ENCODE data around the gene FHIP1A.
"Not testable (repeated sequence)": the region's sequence is repeated elsewhere in the genome, so short reads cannot be mapped to it uniquely, and the experiment has no call there.

FHIP1A gene

DNA sequence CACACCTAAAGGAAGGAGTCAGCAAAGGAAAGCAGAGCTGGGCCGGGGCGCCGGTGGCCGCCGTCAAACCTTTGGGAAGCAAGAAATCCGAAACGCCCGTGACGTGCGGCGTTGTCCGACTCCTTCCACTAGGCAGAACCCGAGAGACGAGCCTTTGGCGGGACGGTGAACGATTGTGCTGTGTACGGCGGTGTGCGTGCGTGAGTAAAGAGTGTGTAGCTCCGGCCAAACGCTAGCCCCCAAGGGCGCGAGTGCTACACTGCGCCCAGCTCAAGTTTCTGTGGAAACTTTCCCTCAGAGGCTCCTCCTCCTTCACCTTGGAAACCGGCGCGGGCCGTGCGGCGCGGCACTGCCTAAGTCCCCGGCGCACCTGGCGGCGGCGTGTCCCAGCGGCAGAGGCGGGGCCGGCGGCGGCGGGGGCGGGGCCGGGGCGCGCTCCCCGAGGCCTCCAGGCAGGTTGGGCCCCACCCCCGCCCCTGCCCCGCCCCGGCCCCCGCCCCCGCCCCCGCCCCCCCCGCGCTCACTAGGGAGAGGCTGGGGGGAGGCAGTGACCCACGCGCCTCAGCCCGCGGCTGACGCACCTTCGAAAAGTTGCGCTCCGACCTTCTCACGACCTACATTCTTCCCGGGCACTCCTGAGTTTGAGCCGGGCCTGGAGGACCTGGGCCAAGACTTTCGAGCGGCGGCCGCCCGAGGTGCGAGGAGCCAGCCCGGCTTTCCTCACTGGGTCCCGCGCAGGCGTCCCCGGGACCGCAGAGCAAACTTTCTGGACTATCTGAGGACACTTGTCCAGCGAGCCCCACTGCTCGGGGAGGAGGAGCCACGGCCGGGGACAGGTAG, at the start of gene FHIP1A:
FHIP1A (plus strand) TSS at position 547 of the 840 bp plus-strand sequence. CDS start 157,084 bp downstream, outside the sequence.
- DNase-seq (ENCODE audit: low read depth in 3 of 3): peak; percentile 77 to 84 (median 79)

DNA sequence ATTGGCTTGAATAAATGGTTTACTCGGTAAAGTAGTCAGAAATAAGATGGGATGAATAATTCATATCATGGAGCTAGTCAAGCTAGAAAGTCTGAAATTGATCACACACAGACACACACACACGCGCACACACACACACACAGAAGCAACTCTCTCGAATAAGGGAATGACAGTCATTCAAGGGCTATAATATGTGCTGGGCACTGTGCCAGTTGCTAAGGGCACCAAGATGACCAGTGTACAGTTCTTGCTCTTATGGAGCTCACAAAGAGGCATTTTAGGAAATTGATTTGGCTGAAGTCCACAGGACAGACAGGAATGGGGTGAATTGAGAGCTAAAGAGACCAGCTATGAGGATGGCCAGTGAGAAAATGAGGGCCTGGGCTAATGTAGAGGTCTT, 49.4 kb upstream of the FHIP1A start:
- DNase-seq (ENCODE audit: low read depth in 3 of 3): no peak

DNA sequence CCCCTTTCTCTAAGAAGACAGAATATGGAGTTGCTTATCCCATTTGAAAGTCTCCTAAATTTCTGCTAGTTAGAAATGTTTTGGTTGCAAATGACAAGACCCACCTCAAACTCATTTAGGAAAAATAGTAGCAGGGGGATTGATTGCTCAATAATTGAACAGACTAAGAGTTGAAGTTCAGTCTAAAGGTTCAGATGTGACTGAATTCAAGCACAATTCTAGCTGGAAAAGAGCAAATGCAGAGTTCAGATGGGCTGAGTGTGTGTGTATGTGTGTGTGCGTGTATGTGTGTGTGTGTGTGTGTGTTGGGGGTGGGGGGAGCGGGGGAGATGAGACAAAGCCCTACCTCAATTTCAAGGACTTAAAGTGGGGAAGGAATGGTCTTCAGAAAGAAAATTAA, 47.9 kb upstream of the FHIP1A start:
- no peak for DNase-seq (ENCODE audit: low read depth in 3 of 3)

DNA sequence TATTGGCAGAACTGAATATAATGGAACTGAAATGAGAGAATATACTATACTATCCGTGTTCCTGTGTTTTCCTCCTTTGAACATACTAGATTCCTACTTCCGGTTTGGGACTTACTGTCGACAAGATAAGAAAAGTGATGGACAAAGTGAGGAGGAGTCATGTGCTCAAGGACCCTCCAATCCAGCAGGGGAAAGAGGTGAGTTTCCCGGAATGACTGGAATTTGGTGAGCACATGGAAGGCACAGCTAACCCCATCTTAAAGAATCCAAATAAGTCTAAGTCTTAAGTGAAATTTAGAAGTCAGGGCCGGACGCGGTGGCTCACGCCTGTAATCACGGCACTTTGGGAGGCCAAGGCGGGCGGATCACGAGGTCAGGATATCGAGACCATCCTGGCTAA, 47.0 kb upstream of the FHIP1A start:
- DNase-seq (ENCODE audit: low read depth in 3 of 3): no peak

DNA sequence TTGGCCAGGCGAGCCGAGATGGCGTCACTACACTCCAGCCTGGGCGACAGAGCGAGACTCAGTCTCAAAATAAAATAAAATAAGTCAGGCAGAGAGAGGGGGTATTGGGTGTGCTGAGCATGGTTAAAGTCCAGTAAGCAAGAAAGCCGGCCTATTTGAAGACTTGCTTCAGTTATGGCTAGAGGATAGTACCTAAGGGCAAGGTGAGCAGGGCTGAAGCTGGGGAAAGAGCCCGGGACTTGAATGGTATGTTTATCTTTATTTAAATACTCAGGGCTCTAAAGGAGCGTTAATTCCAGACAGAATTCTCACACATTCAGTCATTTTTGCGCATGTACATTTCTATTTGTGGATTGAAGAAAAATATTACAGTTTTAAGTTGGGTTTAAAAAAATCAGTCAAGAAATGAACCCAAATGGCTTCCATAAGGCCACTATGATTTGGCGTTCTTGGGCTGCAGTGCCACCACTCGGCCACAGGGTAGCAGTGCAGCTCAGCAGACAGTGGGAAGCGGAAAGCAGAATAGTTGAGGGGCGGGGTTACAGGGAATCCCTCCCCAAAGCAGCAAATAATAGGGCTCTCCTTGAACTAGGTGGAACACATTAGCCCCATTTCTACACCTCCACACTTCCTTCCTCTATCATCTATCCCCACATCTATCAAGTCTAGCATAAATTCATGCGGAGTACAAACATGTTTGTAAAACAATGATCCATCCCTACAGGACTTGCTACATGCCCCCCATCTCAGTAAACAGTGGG, 46.4 kb upstream of the FHIP1A start:
- peak; percentile 48 to 64 (median 48) for DNase-seq (ENCODE audit: low read depth in 3 of 3)

DNA sequence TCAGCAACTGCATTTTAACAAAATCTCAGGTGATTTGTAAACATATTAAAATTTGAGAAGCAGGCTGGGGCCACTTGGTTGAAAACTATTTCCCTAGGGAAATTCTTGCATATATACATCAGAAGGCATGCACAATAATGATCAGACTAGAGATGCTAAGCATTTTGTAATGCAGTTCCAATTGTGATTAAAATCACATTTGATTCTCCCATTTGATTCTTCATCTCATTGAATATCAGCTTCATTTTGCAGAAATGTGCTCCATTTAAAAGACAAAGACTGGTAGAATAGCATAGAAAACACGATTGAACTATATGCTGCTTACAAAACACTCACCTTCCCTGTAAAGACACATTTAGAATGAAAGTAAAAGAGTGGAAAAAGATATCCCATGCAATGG, 32.4 kb upstream of the FHIP1A start:
- no peak for DNase-seq (ENCODE audit: low read depth in 3 of 3)

DNA sequence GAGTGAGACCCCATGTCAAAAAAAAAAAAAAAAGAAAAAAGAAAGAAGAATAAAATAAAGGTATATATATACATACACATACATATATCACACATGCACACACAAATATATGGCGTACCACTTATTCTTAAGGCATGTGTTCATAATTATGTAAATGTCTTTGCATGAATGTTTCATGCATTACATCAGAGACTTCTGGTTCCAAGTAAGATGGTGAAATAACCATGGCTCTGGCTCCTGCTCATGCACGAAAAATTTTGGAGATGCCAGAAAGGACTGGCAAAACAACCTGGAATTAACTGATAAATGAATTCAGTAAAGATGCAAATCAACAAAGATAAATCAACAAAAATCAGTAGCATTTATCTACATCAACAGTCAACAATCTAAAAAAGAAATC, 19.7 kb upstream of the FHIP1A start:
- DNase-seq (ENCODE audit: low read depth in 3 of 3): no peak

DNA sequence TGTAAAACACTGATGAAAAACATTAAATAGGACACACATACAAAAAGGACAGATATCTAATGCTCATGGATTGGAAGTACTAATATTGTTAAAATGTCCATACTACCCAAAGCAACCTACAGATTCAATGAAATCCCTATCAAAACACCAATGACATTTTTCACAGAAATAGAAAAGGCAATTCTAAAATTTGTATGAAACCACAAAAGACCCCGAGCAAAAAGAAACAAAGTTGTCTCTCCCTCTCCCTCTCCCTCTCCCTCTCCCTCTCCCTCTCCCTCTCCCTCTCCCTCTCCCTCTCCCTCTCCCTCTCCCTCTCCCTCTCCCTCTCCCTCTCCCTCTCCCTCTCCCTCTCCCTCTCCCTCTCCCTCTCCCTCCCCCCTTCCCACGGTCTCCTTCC, 19.2 kb upstream of the FHIP1A start:
- not testable (repeated sequence) for DNase-seq (ENCODE audit: low read depth in 3 of 3)

DNA sequence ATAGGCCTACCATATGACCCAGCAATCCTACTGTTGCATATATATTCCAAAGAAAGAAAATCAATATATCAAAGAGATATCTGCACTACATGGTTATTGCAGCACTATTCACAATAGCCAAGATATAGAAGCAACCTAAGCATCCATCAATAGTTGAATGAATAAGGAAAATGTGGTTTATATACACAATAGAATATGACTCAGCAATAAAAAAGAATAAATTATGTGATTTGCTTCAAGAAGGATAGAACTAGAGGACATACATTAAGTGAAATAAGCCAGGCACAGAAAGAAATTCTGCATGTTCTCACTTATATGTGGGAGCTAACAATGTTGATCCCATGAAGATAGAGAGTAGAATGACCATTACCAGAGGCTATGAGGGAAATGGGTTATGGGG, 13.1 kb upstream of the FHIP1A start:
- DNase-seq (ENCODE audit: low read depth in 3 of 3): no peak

DNA sequence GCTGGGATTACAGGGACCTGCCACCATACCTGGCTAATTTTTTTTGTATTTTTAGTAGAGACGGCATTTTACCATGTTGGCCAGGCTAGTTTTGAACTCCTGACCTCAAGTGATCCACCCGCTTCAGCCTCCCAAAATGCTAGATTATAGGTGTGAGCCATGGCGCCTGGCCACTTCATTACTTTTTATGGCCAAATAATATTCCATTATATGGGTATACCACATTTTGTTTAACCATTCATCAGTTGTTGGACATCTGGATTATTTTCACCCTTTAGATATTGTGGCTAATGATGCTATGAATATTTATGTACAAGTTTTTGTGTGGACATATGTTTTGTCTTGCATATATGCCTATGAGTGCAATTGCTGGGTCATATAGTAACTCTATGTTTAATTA, 8.6 kb upstream of the FHIP1A start:
- no peak for DNase-seq (ENCODE audit: low read depth in 3 of 3)

DNA sequence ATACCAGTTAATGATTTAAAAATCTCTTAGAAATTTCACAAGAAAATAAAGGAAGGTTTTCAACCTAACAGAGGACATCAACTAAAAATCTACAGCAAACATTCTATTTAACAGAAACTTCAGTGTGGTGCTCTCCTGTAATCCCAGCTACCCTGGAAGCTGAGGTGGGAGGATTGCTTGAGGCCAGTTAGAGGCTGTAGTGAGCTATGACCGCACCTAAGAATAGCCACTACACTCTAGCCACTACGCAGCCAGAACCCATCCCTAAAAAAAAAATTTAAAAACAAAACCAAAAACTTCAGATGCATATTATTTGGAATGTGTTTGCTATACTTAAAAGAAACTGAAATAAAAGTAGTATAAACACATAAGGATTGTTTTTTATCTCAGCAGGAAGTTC, 7.2 kb upstream of the FHIP1A start:
- no peak for DNase-seq (ENCODE audit: low read depth in 3 of 3)

DNA sequence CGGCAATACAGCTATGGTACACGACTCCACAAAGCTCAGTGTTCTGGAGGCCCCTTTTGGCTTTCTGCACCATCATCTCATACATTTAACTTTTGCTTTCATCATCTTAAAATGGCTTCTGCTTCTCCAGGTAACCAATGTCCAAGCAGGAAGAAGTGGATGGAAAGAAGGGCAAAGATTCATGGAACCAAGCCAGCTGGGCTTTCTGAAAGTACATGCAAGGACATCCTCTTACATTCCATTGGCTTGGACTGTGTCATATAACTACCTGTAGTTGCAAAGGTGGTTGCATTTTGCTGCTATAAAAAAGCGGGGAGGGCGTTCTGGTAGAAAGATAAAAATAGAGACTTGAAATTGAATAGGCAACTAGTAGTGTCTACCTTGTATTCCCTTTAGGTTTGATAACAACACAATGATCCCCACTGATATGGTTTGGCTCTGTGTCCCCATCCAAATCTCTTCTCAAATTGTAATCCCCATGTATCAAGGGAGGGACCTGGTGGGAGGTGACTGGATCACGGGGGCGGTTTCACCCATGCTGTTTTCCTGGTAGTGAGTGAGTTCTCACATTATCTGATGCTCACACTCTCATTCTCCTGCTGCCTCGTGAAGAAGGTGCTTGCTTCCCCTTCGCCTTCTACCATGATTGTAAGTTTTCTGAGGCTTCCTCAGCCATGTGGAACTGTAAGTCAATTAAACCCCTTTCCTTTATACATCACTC, 6.7 kb upstream of the FHIP1A start:
- DNase-seq (ENCODE audit: low read depth in 3 of 3): no peak

DNA sequence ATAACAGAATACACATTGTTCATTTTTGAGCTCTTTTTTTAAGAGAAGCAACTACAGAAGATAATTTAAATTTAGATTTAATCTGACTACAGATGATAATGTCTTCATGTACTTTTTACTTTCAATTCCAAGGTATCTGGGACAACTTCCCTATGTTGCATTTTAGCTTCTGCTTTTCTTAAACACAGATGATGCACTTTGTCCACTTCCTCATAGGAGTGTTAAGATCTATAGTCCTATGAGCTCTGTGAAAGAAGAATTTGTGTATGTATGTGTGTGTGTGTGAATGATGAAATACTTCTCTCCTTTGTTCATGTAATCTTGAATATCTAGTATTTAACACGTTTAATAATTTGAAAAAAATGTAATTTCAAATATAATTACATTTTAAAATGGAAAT, 5.3 kb upstream of the FHIP1A start:
- no peak for DNase-seq (ENCODE audit: low read depth in 3 of 3)

DNA sequence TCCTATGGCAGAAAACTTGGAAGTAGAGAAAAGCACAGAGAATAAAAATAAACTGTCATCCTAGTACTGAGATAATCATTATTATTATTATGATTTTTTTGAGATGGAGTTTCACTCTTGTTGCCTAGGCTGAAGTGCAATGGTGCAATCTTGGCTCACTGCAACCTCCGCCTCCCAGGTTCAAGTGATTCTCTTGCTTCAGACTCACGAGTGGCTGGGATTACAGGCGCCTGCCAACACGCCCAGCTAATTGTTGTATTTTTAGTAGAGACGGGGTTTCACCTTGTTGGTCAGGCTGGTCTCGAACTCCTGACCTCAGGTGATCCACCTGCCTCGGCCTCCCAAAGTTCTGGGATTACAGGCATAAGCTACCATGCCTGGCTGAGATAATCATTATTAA, 4.2 kb upstream of the FHIP1A start:
- DNase-seq (ENCODE audit: low read depth in 3 of 3): not testable (repeated sequence)

DNA sequence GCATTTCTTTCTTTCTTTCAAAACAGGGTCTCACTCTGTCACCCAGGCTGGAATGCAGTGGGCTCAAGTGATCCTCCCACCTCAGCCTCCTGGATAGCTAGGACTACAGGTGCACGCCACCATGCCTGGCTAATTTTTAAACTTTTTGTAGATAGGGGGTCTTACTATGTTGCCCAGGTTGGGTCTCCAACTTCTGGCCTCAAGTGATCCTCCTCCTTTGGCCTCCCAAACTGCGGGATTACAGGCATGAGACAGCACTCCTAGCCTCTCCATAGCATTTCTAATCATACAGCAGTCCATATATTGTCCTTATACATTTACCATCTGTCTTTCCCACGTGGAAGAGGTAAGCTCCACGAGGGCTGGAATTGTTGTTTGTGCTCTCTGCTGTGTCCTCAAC, 2.0 kb upstream of the FHIP1A start:
- DNase-seq (ENCODE audit: low read depth in 3 of 3): no peak

DNA sequence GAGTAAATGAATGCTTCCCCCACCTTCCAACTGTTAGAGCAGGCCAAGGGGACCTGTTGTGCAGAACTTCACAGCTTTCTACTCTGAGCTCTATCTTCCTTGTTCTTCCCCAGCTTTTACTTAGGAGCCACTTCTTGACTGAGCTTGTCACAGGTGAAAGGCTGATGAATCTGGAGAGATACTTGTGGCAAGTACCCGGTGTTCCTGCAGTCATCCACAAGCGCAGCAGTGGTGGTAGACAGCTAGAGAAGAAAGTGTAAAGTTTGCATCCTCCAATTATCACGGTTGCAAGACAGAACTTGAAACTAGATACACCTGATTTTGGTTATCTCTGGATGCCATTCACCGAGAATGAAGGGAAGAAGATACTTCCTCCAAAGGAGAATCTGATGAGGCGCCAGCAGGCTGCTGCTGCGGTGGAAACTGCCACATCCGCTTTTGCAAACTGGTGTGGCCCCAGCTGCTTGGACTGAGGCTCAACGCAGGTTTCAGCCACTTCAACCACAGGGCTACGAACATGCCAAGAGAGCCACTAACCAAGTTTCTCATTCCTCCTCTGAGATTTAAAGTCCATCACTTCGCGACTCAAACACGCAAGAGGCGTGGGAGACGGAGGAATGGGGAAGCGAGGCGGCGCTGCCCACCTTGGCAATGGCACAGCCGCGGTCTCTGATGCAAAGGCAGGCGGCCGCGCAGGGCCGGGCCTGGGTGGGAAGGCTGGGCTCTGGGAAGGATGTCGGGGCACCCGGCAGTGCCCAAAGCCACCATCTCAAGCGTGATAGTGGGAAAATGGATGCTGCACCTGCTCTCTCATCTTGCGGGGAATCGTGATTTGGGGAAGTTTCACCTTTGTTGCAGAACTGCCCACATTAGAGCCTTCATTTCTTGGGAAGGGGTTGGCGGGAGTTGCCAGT, 1.3 kb upstream of the FHIP1A start:
- no peak for DNase-seq (ENCODE audit: low read depth in 3 of 3)

DNA sequence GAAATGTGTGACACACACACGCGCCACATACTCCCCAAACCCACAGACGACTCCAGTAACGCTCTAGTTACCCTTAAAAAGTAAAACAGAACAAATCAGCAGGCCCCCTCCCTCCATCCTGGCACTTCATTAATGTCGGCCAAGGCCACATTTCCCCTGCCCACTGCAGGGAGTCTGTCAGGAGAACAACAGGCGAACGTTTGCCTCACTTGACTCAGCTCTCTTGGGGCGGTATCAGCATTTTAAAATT, 671 bp upstream of the FHIP1A start:
- DNase-seq (ENCODE audit: low read depth in 3 of 3): no peak

DNA sequence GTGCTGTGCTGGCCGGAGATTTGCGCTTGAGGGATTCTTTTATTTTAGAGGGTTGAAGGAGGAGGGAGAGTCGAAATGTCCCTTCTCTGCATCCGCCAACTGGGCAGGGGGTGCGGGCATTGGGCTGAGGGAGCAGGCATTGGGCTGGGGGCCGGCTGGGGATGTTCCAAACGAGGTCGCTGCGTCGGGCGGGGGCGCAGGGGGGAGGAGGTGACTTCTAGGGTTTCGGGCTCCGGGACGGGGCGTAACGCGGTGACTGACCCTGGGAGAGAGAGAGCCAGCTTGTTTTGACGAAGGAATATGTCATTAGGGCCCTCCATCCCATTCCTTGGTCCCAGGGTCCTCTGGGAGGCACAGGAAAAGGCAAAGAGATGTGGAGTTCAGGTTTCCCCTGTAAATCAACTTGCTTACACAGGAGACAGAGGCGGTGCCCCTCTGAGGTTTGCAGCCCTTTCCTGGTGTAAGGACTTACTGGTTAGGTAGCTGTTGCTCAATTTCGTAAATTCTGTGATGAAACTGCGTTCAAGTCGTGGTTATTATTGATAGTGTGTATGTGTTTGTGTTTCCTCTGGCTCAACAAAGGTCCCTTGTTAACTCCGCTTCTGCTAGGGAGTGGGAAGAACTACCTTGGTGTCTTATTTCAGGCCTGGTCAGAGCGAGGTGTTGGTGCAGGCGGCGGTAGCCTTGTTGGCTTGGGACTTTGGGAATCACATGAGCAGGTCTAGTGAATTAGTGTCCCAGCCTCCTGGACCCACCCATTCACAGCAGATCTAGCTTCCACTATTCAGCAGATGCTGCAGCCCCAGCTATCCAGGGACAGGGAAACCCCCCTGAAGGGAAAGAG, 716 bp downstream of the FHIP1A start:
- DNase-seq (ENCODE audit: low read depth in 3 of 3): no peak

DNA sequence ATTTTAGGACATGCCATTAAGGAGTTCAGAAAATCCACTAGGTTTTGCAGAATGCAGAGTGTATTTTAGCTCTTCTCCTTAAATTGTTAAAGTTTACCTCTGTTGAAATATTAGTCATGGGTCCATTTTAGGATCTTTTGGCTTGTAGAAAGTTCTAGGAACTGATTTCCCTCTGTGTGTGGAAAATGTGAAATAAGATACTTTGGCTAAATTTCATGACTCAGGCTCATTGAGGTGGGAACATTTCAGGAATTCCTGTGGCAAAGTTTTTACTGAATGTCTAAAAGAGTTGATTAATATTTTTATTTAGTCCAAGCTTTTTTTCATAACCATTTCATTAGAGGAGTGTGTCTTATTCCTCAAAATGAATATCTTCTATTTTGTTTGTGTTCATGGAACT, 7.0 kb downstream of the FHIP1A start:
- DNase-seq (ENCODE audit: low read depth in 3 of 3): no peak

DNA sequence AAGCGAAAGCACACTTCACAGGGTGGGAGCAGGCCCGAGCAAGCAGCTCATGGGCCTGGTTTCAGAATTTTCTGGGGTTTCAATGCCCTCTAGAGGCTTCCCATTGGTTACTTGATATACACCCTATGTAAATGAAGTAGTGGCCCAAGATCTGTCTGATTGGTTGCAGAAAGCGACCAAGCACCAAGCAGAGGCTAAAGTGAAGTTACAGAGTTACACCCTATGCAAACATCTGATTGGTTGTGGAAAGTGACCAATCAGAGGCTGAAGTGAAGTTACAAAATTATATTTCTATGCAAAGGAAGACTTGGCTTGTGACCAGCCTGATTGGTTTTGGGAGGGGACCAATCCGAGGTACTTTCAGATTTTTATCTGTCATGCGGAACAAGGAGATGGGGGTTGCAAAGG, 8.2 kb downstream of the FHIP1A start:
- no peak for DNase-seq (ENCODE audit: low read depth in 3 of 3)

Data from stimulated activated CD4-positive, alpha-beta T cell treated with anti-CD3 and anti-CD28 coated beads, TNF-alpha, amount 100 ng/mL, for 4 hours (primary cell).